ENCODE results near the gene REEP1.

Gene REEP1

GRCh38 chr2:86338778-86339295 lies 1.4 kb upstream of the REEP1 start:
- no peak overlapping the region for H3K4me3 ChIP-seq (ENCODE audit: low read length)
- no peak for DNase-seq (ENCODE audit: low read depth)
- TF ChIP-seq CTCF (conservative IDR thresholded peaks at IDR 0.05; ENCODE audit: low read depth, low read length) = no peak

- H3K4me3 ChIP-seq (ENCODE audit: low read length) = peak overlapping the region; percentile 28
- DNase-seq (ENCODE audit: low read depth) = no peak
- TF ChIP-seq CTCF (conservative IDR thresholded peaks at IDR 0.05; ENCODE audit: low read depth, low read length) = no peak
Observed at GRCh38 chr2:86336675-86337243, 667 bp downstream of the REEP1 start.

- DNase-seq (ENCODE audit: low read depth) = no peak
- TF ChIP-seq CTCF (conservative IDR thresholded peaks at IDR 0.05; ENCODE audit: low read depth, low read length) = no peak
- peak overlapping the region; percentile 28 for H3K4me3 ChIP-seq (ENCODE audit: low read length)
Observed at GRCh38 chr2:86335865-86336674, 1.4 kb downstream of the REEP1 start.

- no peak for TF ChIP-seq CTCF (conservative IDR thresholded peaks at IDR 0.05; ENCODE audit: low read depth, low read length)
- peak; percentile 71 for DNase-seq (ENCODE audit: low read depth)
- H3K4me3 ChIP-seq (ENCODE audit: low read length) = no peak overlapping the region
Observed at GRCh38 chr2:86333378-86333777, 4.0 kb downstream of the REEP1 start.

GRCh38 chr2:86332654-86333053 lies 4.8 kb downstream of the REEP1 start:
- no peak for TF ChIP-seq CTCF (conservative IDR thresholded peaks at IDR 0.05; ENCODE audit: low read depth, low read length)
- no peak for DNase-seq (ENCODE audit: low read depth)
- no peak overlapping the region for H3K4me3 ChIP-seq (ENCODE audit: low read length)

- no peak for DNase-seq (ENCODE audit: low read depth)
- H3K4me3 ChIP-seq (ENCODE audit: low read length) = no peak overlapping the region
- TF ChIP-seq CTCF (conservative IDR thresholded peaks at IDR 0.05; ENCODE audit: low read depth, low read length) = no peak
Observed at GRCh38 chr2:86331384-86331783, 6.0 kb downstream of the REEP1 start.

- no peak overlapping the region for H3K4me3 ChIP-seq (ENCODE audit: low read length)
- TF ChIP-seq CTCF (conservative IDR thresholded peaks at IDR 0.05; ENCODE audit: low read depth, low read length) = no peak
- DNase-seq (ENCODE audit: low read depth) = no peak
Observed at GRCh38 chr2:86330001-86330400, 7.4 kb downstream of the REEP1 start.

All from retinal pigment epithelial cell (primary cell).